NCI-H526 (cell line): ENCODE data around the gene FIBCD1.

Source experiments
- DNase-seq, 2 experiments: peaks; one replicate each; lab custom pipeline; 2025; lab: John Stamatoyannopoulos, UW

The FIBCD1 gene

DNA sequence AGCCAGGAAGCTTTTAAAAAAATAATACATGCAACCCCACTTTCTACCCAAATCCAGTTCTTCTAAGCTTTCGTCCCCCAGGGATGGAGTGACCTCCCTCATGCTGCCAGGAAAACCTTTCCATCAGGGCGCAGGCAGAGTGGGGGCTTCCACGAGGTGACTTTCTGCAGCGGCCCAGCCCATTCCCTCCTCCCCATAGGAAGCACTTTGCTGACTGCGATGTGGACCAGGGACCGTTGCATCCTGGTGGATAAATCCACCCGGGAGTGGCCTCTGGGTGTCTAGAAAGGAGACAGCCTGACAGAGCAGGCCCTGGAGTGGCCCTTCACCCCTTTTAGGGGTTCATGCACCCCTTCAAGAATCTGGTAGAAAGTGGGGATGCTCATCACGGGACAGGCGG is 44.0 kb downstream of the FIBCD1 start:
- no peak for DNase-seq

- no peak for DNase-seq
Measured at GRCh38 chr9:130894546-130894945, 44.5 kb downstream of the FIBCD1 start.

- no peak for DNase-seq
Measured at GRCh38 chr9:130893341-130894101, 45.5 kb downstream of the FIBCD1 start.

DNA sequence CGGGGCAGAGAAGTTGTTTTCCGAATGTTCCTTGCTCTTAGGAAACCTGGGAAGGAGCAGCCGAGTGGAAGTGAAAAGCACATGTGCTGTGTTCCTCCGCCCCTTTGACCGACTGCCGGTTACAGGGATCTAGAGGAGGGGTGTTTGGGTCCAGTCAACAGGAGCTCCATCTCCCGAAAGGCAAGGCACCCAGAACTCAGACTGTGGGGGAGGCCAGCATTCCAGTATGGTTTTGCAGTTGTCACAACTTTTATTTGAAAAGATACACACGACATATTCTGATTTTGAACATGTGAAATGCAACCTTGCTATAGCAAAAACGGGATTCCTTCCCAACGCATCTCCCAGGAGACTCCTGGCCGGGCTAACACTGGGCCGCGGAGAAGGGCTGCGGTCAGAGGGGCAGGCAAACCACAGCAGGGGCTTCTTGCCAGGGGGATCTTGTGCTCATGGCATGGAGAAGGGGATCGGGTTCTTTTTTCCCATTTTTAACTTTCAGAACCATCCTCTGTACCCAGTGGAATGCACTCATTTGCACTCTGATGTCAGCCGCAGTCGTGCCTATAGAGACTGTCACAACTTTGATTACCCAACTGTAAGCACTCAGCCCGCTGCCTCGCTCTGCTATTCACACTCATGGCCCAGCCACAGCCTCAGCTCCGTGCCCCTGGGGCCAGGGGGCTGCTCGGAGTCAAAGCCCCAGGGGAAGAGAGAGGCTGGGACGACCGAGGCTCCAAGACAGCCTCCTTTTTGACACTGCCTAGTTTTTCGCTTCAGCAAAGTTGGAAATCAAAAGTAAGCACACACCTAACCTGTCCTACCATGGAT is 46.4 kb downstream of the FIBCD1 start:
- DNase-seq = no peak

DNA sequence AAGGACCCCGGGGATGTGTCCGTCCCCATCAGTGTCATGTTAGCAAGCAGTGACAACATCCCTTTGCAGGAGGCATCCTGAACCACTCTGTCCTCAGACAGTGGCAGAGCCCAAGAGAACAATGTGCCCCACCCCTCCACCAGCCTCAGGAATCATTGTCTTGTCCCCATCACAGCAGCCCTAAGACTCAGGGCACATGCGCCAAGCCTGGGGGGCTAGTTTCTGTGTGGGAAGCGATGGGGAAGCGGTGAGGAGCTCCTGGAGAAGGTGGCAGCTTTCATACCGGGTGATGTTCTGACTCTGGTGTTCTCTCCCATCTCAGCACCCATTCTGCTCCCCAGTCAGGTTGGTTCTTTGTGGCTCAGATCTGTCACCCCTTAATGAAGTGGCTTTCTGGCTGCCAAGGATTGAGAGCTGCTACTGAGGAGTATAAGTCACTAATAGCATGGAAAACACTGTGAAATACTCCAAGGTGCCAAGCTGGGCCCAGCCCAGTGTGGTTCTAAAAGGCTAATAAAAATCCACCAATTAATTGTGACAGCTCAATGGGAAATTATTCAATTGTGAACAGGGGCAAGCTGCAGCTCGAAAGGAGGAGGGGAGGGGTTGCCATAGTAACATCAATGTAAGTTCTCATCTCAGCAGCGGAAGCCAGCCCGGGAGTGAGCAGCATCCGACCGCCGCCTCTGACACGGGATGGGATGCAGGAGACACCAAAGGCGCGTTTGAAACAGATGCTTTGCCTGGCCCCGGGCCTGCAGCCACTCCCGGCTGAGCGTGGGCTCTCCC is 47.2 kb downstream of the FIBCD1 start:
- DNase-seq = no peak

DNA sequence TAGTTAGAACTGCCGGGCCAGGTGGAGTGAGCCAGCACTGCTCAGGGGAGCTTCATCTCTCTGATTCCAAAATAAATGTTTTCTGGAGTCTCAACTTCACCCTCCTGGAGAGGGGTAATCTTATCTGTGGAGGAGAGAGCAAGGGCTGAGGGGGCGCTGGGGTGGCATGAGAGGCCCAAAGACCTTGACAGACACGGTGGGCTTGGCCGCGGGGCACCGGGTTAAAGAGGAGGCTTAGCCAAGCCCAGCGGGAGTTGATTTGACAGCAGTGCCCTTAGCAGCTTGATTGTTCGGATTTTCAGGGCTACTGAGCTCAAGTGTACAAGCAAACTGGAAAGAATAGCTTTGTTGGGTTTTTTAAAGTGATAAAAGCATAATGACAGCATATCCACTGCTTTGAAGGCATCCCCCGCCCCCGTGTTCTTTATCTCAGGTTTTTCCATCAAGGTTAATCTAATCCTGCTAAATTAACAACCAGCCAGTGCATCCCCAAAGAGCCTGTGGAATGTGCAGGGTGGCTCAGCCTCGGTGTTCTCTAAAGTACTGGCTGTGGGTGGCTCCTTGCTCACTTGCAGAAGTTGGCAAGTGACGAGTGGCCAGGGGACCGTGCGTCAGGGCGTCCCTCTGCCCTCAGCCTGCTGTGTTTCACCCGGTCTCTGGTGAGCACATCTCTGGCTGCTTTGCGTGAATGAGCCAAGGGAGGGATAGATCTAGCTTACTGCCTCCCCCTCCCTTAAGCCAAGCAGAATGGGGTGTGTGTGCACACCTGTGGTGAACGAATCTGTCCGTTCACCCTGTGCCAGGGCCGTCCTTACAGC is 48.0 kb downstream of the FIBCD1 start:
- DNase-seq = no peak

DNA sequence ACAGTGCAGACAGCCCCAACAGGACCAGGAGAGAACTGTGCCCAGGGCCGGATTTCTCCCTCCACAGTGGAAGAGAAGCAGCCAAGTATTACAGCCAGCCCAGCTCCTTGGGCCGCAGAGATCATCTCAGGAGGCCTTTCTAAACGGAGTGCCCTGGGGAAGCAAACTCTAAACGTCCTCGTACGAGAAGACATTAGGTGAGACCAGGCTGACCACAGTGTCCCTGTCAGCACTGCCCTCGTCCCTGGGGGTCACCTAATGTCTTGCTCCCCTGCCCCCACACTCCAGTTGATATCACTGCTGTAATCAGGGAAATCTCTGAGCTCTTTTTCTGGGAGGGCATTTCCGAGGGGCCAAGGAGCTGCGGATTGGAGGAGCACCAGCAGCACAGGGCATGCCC is 48.9 kb downstream of the FIBCD1 start:
- no peak for DNase-seq

DNA sequence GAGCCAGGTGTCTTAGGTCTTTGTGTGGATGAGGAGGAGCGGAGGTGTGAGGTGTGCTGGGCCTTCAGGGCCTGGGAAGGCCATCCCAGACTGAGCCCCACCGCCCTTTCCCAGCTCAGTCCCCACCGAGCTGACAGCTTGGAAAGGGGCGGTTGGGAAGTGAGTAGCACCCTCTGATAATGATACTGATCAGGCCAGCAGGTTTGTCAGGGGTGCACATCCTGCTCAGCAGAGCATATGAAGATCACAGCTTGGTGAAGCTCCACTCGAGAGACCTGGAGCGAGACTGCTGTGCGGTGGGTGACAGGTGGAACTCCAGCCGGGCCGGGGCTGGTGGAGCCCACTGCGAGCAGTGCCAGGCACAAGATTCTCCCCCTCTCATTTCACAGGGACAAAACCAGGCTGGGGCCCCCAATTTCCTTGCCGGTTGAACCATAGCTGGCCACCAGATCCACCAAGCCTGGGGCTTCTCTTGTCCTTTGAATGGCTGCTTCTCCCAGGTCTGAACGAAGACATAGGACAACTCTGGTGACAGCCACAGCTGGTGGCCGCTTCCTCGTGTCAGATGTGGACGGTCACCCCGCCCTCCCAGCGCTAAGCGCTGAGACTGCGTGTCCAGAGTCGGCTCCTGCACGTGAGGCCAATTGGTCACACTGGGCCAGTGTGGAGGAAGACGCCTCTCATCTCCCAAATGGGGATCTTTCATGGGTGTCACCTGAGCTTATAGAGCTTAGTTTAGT is 50.7 kb downstream of the FIBCD1 start:
- no peak for DNase-seq

GRCh38 chr9:130887494-130888144 is 51.4 kb downstream of the FIBCD1 start:
- no peak for DNase-seq

- no peak for DNase-seq
Measured at GRCh38 chr9:130886981-130887380, 52.1 kb downstream of the FIBCD1 start.

- no peak for DNase-seq
Measured at GRCh38 chr9:130885484-130886375, 53.3 kb downstream of the FIBCD1 start.

GRCh38 chr9:130884542-130885483 is 54.2 kb downstream of the FIBCD1 start:
- DNase-seq = no peak

DNA sequence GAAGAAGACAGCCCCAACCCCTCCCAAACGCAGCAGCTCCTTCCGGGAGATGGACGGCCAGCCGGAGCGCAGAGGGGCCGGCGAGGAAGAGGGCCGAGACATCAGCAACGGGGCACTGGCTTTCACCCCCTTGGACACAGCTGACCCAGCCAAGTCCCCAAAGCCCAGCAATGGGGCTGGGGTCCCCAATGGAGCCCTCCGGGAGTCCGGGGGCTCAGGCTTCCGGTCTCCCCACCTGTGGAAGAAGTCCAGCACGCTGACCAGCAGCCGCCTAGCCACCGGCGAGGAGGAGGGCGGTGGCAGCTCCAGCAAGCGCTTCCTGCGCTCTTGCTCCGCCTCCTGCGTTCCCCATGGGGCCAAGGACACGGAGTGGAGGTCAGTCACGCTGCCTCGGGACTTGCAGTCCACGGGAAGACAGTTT is 54.9 kb downstream of the FIBCD1 start:
- no peak for DNase-seq

GRCh38 chr9:130883479-130883878 is 55.6 kb downstream of the FIBCD1 start:
- DNase-seq = no peak

DNA sequence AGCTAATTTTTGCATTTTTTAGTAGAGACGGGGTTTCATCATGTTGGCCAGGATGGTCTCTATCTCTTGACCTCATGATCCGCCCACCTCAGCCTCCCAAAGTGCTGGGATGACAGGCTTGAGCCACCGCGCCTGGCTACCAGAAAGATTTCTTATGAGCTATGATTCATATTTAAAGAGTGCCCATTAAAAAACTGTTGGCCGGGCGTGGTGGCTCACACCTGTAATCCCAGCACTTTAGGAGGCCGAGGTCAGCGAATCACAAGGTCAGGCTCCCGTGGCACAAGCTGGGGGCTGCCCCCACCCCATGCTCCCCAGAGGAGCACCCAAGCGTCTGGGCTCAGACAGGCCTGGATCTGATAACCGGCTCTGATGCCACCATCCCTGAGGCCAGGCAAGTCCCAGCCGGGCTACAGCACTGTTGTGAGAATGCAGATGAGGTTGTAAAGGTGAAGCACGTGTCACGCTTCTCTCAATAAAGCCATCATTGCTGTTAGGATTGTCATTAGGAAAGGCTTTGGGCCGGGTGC is 56.3 kb downstream of the FIBCD1 start:
- DNase-seq = no peak

- DNase-seq = no peak
Measured at GRCh38 chr9:130881516-130881915, 57.5 kb downstream of the FIBCD1 start.

DNA sequence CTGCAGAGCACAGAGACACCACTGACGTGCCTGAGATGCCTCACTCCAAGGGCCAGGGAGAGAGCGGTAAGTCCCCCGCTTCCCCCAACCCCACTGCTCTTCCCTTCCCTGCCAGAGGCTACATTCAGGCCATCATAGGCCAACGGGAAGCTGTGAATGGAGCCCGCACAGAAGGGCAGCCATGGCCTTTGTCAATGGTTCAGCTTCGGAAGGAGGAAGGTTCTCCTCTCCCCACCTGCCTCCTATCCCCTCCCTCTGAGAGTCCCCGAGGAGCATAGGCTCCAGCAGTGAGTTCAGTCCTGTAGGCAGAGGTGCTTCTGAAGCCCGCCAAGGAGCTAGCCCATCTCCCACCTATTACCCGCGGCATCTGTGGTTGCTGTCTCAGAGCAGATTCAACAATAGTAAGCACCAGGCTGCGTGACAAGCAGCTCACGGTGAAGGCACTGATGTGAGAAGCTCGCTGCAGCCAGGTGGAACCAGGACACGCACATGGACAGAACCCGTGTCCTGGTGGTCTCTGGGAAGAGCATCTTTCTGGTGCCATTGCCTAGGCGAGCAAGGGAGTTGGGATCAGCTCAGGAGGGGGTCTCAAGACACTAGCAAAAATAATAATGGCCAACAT is 58.3 kb downstream of the FIBCD1 start:
- DNase-seq = no peak
